ENCODE data around the gene PSAP.
"Not testable (repeated sequence)": the region's sequence is repeated elsewhere in the genome, so short reads cannot be mapped to it uniquely, and the experiment has no call there.

Gene PSAP

GRCh38 chr10:71850743-71851464, at the start of gene PSAP:
Gene PSAP (minus strand): TSS chr10:71851251. CDS start chr10:71851221, 30 bp downstream.
- DNase-seq (ENCODE audit: low read depth, low spot score), result peak; percentile 81
- peak within 1 kb of the TSS; percentile 85 for H3K27ac ChIP-seq

GRCh38 chr10:71900441-71901180, 49.6 kb upstream of the PSAP start:
- no peak for DNase-seq (ENCODE audit: low read depth, low spot score)
- H3K27ac ChIP-seq, result no peak overlapping the region

GRCh38 chr10:71899665-71900412, 48.8 kb upstream of the PSAP start:
- no peak overlapping the region for H3K27ac ChIP-seq
- DNase-seq (ENCODE audit: low read depth, low spot score), result no peak

- not testable (repeated sequence) for H3K27ac ChIP-seq; DNase-seq (ENCODE audit: low read depth, low spot score)
These were observed 47.3 kb upstream of the PSAP start for GRCh38 chr10:71898346-71898745.

- no peak overlapping the region for H3K27ac ChIP-seq
These were observed 42.9 kb upstream of the PSAP start for GRCh38 chr10:71893920-71894319.

GRCh38 chr10:71893258-71893815, 42.3 kb upstream of the PSAP start:
- no peak for DNase-seq (ENCODE audit: low read depth, low spot score)
- H3K27ac ChIP-seq, result no peak overlapping the region

More at GRCh38 chr10:71893920-71894319, 42.9 kb upstream of the PSAP start:
- DNase-seq (ENCODE audit: low read depth, low spot score), result no peak

- no peak overlapping the region for H3K27ac ChIP-seq
- no peak for DNase-seq (ENCODE audit: low read depth, low spot score)
These were observed 40.4 kb upstream of the PSAP start for GRCh38 chr10:71891437-71891836.

GRCh38 chr10:71889388-71889987, 38.4 kb upstream of the PSAP start:
- peak overlapping the region; percentile 91 for H3K27ac ChIP-seq
- DNase-seq (ENCODE audit: low read depth, low spot score), result no peak

- H3K27ac ChIP-seq, result peak overlapping the region; percentile 91
- peak; percentile 27 for DNase-seq (ENCODE audit: low read depth, low spot score)
These were observed 37.8 kb upstream of the PSAP start for GRCh38 chr10:71888623-71889387.

- H3K27ac ChIP-seq, result peak overlapping the region; percentile 91
- no peak for DNase-seq (ENCODE audit: low read depth, low spot score)
These were observed 37.2 kb upstream of the PSAP start for GRCh38 chr10:71888248-71888622.

- H3K27ac ChIP-seq, result peak overlapping the region; percentile 91
- no peak for DNase-seq (ENCODE audit: low read depth, low spot score)
These were observed 36.7 kb upstream of the PSAP start for GRCh38 chr10:71887743-71888142.

- H3K27ac ChIP-seq, result no peak overlapping the region
- DNase-seq (ENCODE audit: low read depth, low spot score), result no peak
These were observed 32.0 kb upstream of the PSAP start for GRCh38 chr10:71882813-71883659.

GRCh38 chr10:71881647-71882355, 30.8 kb upstream of the PSAP start:
- no peak overlapping the region for H3K27ac ChIP-seq

GRCh38 chr10:71881307-71881624, 30.2 kb upstream of the PSAP start:
- DNase-seq (ENCODE audit: low read depth, low spot score); H3K27ac ChIP-seq: not testable (repeated sequence)

More at GRCh38 chr10:71881647-71882355, 30.8 kb upstream of the PSAP start:
- DNase-seq (ENCODE audit: low read depth, low spot score), result no peak

- DNase-seq (ENCODE audit: low read depth, low spot score), result no peak
- H3K27ac ChIP-seq, result no peak overlapping the region
These were observed 29.6 kb upstream of the PSAP start for GRCh38 chr10:71880425-71881306.

GRCh38 chr10:71878327-71879034, 27.4 kb upstream of the PSAP start:
- no peak for DNase-seq (ENCODE audit: low read depth, low spot score)
- H3K27ac ChIP-seq, result no peak overlapping the region

GRCh38 chr10:71877821-71878220, 26.8 kb upstream of the PSAP start:
- no peak overlapping the region for H3K27ac ChIP-seq
- no peak for DNase-seq (ENCODE audit: low read depth, low spot score)
